22Rv1 (cell line): ENCODE data around the gene GLUD1.

ENCODE experiments used
- ZFX ChIP-seq: fragments of 450-650 bp; IDR thresholded peaks from 2 replicates; pipeline ENCODE4 v1.6.1; 2017; ENCODE audit warnings: antibody characterized with exemption, borderline replicate concordance
- TF ChIP-seq, protein P1 (sequence below): fragments of 450-650 bp; IDR thresholded peaks from 2 replicates; pipeline ENCODE4 v1.5.1; 2017; ENCODE audit warnings: mild to moderate bottlenecking

- TF ChIP-seq, protein P1, sequence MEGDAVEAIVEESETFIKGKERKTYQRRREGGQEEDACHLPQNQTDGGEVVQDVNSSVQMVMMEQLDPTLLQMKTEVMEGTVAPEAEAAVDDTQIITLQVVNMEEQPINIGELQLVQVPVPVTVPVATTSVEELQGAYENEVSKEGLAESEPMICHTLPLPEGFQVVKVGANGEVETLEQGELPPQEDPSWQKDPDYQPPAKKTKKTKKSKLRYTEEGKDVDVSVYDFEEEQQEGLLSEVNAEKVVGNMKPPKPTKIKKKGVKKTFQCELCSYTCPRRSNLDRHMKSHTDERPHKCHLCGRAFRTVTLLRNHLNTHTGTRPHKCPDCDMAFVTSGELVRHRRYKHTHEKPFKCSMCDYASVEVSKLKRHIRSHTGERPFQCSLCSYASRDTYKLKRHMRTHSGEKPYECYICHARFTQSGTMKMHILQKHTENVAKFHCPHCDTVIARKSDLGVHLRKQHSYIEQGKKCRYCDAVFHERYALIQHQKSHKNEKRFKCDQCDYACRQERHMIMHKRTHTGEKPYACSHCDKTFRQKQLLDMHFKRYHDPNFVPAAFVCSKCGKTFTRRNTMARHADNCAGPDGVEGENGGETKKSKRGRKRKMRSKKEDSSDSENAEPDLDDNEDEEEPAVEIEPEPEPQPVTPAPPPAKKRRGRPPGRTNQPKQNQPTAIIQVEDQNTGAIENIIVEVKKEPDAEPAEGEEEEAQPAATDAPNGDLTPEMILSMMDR = no peak
- no peak for TF ChIP-seq ZFX
These were observed 40.0 kb downstream of the GLUD1 start for GRCh38 chr10:87054373-87055295.
